ENCODE results near the gene SFXN1. TPM values are rescaled to one million over a fixed set of nuclear protein-coding genes. Genes with fewer than 3 reads are reported as not detected.
"Not testable (repeated sequence)": the region's sequence is repeated elsewhere in the genome, so short reads cannot be mapped to it uniquely, and the experiment has no call there.

Gene SFXN1
- total RNA-seq, 2 donors from 2014 or later = 59.4 to 88.3 TPM

DNA sequence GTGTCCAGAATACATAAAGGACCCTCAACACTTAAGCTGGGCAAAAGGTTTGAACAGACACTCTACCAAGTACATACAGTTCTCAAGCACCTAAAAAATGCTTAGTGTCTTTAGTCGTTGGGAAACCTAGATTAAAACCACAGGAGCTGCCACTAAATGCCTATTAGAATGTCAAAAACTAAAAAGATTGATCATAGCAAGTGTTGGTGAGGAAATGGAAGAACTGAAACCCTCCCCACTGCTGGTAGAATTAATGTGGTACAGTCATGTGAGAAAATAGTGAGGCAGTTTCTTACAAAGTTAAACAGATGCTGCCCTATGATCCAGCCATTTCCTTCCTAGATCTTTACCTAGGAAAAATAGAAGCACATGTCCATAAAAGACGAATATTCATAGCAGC lies 40.6 kb downstream of the SFXN1 start:
- H3K4me3 Mint-ChIP-seq = no peak overlapping the region
- H3K9me3 ChIP-seq (ENCODE audit: control insufficient read depth, low read length, poor library complexity, severe bottlenecking) = peaks cover 6% of the 10 kb centered on the region
- no peak for ATAC-seq
- H3K27ac Mint-ChIP-seq = no peak overlapping the region
- H3K4me1 Mint-ChIP-seq = peaks cover 39% of the 10 kb centered on the region
- H3K36me3 Mint-ChIP-seq (ENCODE audit: low read depth) = peaks cover 11% of the 10 kb centered on the region
- DNase-seq = no peak
- no peaks in the 10 kb centered on the region for H3K27me3 Mint-ChIP-seq

DNA sequence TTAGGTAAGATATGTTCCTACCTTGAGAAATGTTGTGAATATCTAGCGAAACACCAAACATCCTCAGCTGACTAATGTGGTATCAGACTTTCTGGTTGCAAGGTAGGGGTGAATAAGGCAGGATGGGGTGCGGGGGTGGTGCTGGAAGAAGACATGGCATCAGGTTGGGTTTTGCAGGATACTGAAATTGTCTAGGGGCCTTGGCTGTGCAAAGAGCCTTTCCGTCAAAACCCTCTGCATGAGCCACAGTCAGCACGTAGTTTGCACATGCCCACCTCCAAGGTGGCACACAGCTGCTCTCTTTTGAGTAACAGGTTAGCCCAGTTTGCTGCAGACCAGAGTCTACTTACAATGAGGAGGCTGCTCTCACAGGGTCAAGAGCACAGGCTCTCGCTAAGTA lies 42.0 kb downstream of the SFXN1 start:
- Mint-ChIP-seq H3K27me3 (no peaks in the 10 kb centered on the region), H3K27ac (peak overlapping the region; percentile 88), H3K36me3 (ENCODE audit: low read depth) (peaks cover 15% of the 10 kb centered on the region), H3K4me3 (no peak overlapping the region), H3K4me1 (peaks cover 46% of the 10 kb centered on the region)
- ATAC-seq (peak; percentile 15), DNase-seq (no peak)
- peaks cover 6% of the 10 kb centered on the region for H3K9me3 ChIP-seq (ENCODE audit: control insufficient read depth, low read length, poor library complexity, severe bottlenecking)

DNA sequence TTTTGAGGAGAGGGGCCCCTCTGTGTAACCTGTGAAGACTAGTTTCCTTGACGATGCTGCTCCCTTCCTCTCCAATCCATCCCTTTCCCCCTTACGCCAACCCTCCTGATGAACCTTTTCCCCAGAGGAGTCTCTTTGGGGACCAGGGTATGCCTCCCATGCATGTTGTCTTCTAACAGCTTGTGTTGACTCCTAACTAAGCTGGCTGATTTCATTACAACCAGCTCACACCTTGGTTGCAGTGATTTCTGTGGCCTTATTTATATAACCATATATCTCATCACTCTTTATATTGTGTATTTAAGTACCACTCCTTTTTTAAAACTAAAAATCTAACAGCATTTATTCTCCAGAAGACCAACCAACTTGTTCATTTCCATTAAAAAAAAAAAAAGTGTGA lies 42.5 kb downstream of the SFXN1 start:
- ATAC-seq = no peak

DNA sequence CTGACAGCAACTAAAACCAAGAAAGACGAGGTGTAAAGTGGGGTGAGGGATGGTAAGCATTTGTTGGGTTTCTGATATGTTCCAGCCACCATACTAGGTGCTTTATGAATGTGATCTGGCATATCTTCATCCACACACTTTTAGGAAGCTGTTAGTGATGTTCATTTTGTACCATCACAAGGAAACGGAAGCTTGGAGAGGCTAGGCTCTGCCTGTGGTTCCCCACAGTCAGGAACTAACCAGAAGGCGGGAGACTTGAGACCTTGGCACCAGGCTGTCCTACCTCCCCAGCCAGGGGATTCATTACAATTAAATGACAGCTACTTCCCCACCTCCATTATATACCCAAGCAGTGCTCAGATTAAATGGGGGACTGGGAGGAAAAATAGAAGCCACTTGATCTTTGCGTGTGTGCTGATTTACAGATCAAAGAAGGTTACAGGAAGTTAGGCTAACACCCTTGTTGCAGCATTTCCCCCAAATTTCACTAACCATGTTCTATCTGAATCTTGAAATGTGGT lies 43.0 kb downstream of the SFXN1 start:
- Mint-ChIP-seq H3K27ac (peak overlapping the region; percentile 88), H3K4me3 (peak overlapping the region; percentile 82), H3K27me3 (no peaks in the 10 kb centered on the region), H3K4me1 (peaks cover 46% of the 10 kb centered on the region), H3K36me3 (ENCODE audit: low read depth) (peaks cover 15% of the 10 kb centered on the region)
- DNase-seq (no peak), ATAC-seq (peak; percentile 77)
- peaks cover 6% of the 10 kb centered on the region for H3K9me3 ChIP-seq (ENCODE audit: control insufficient read depth, low read length, poor library complexity, severe bottlenecking)

More for the DNA sequence above, 42.5 kb downstream of the SFXN1 start:
- H3K27me3 Mint-ChIP-seq = no peaks in the 10 kb centered on the region
- H3K9me3 ChIP-seq (ENCODE audit: control insufficient read depth, low read length, poor library complexity, severe bottlenecking) = peaks cover 6% of the 10 kb centered on the region
- H3K4me1 Mint-ChIP-seq = peaks cover 46% of the 10 kb centered on the region
- H3K27ac Mint-ChIP-seq = peak overlapping the region; percentile 88
- no peak for DNase-seq
- H3K4me3 Mint-ChIP-seq = peak overlapping the region; percentile 82
- H3K36me3 Mint-ChIP-seq (ENCODE audit: low read depth) = peaks cover 15% of the 10 kb centered on the region

DNA sequence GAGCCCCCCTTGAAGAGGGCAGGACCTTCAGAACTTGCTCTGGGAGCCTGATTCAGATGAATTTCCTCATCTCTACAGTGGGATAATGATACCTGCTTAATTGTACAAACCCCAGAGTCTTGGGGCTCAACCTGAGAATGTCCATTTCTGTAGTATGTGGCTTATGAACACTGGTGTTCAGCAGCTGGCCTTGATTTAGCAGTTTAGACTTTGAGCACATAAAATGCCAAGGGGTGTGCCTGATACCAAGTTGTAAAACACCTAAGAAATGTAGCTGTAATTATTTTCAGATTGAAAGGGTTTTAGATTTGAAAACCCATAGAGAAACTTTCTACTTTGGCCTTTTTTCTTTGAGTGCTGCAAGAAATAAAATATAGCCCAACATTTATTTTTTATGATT lies 44.9 kb downstream of the SFXN1 start:
- ATAC-seq = no peak
- peak overlapping the region; percentile 52 for H3K4me3 Mint-ChIP-seq
- H3K36me3 Mint-ChIP-seq (ENCODE audit: low read depth) = peaks cover 15% of the 10 kb centered on the region
- H3K4me1 Mint-ChIP-seq = peaks cover 34% of the 10 kb centered on the region
- no peaks in the 10 kb centered on the region for H3K27me3 Mint-ChIP-seq
- H3K27ac Mint-ChIP-seq = peak overlapping the region; percentile 67
- DNase-seq = no peak
- H3K9me3 ChIP-seq (ENCODE audit: control insufficient read depth, low read length, poor library complexity, severe bottlenecking) = peaks cover 6% of the 10 kb centered on the region

DNA sequence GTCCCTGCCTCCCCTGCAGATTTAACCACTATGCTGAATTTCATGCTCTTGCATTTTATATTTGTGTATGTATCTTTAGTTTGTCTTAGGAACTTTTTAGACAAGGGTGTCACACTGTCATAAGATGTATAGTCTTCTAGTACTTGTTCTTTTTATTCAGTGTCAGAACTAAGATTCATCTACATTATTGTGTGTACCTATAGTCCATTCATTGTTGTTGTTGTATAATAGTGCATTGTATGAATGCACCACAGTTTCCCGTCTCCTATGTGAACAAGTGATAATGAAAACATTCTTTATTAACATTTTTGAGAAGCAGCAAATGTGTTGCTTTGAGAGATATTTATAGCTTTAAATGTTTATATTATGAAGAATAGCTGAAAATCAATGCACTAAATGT lies 45.9 kb downstream of the SFXN1 start:
- H3K27me3 Mint-ChIP-seq = no peaks in the 10 kb centered on the region
- no peak for ATAC-seq
- H3K4me1 Mint-ChIP-seq = peaks cover 33% of the 10 kb centered on the region
- peak overlapping the region; percentile 28 for H3K4me3 Mint-ChIP-seq
- H3K36me3 Mint-ChIP-seq (ENCODE audit: low read depth) = peaks cover 13% of the 10 kb centered on the region
- no peak for DNase-seq
- H3K27ac Mint-ChIP-seq = peak overlapping the region; percentile 92
- peaks cover under 1% of the 10 kb centered on the region for H3K9me3 ChIP-seq (ENCODE audit: control insufficient read depth, low read length, poor library complexity, severe bottlenecking)

DNA sequence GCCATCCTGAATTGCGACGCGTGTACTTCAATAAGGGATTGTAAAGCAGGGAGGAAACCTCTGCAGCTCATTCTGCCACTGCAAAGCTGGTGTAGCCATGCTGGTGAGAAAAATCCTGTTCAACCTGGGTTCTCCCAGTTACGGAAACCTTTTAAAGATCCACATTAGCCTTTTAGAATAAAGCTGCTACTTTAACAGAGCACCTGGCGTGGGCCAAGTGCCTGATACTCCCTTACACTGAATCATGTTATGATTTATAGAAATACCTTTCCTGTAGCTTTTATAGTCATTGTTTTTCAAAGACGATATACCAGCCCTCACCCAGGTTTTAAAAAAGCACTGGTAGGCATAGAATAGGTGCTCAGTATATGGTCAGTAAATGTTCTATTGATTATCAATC lies 48.3 kb downstream of the SFXN1 start:
- ATAC-seq = no peak
- Mint-ChIP-seq H3K4me3 (no peak overlapping the region), H3K36me3 (ENCODE audit: low read depth) (peaks cover 9% of the 10 kb centered on the region), H3K27me3 (no peaks in the 10 kb centered on the region), H3K4me1 (peaks cover 13% of the 10 kb centered on the region), H3K27ac (peak overlapping the region; percentile 24)
- no peaks in the 10 kb centered on the region for H3K9me3 ChIP-seq (ENCODE audit: control insufficient read depth, low read length, poor library complexity, severe bottlenecking)
- no peak for DNase-seq

DNA sequence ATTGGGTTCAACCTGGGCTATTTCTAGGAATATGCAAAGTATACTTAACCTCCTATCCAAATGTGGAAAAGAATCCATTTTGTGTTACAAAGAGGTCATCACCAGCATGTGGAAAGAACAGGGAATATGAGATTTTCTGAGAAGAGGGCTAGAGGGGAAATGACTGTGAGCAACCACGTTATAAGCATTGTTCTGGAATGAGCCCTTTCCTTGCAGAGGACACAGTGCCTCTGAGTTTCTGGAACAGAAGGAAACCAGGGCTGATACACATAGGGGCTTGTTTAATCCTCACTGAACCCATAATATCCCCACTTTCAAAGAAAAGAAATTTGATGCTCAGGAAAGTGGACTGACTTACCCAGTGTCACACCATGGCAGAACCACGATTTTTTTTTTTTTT lies 53.0 kb downstream of the SFXN1 start:
- H3K36me3 Mint-ChIP-seq (ENCODE audit: low read depth) = peaks cover 2% of the 10 kb centered on the region
- no peaks in the 10 kb centered on the region for H3K9me3 ChIP-seq (ENCODE audit: control insufficient read depth, low read length, poor library complexity, severe bottlenecking)
- ATAC-seq = no peak
- DNase-seq = no peak
- H3K4me1 Mint-ChIP-seq = peaks cover 12% of the 10 kb centered on the region
- H3K4me3 Mint-ChIP-seq = no peak overlapping the region
- H3K27me3 Mint-ChIP-seq = no peaks in the 10 kb centered on the region
- H3K27ac Mint-ChIP-seq = no peak overlapping the region

DNA sequence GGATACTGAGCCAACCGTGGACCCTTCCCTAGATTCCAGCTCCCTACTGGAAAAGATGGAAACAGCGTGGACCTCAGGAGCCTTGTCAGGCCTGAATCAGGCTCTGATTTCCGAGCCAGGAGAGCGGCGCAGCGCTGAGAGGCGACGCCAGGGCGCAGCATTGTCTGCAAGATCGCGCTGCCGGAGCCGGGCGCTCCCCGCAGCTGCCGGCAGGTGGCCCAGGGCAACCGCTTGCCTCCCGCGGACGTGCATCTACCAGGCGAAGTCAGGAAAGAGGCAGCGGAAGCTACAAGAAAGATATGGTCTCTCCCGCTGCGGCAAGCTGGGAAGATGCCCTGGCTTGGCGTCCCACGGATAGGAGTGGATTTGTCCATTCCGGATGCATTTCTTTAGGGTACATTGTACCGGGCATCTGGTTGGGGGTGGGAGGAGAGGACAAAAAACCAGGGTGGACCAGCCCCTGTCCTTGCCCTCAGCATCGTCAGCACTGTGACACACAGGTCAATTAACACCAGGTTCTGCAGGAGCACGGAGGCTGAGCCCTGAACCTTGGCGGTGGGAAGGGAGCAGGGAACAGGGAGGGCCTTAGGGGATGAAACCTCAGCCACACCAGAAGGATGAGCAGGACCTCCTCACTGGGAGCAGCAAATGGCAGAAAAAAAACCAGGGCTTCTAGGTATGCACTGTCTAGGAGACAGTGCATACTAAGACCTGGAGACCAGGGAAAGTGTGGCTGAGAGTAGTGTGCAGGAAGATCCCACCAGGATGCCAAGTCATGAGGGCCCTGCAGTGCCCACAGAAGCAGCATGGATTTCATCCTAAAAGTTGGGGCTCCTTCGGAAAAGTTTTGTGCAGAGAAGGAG lies 55.9 kb downstream of the SFXN1 start:
- ATAC-seq = peak; percentile 100
- no peaks in the 10 kb centered on the region for H3K36me3 Mint-ChIP-seq (ENCODE audit: low read depth)
- peak overlapping the region; percentile 79 for H3K4me3 Mint-ChIP-seq
- H3K27me3 Mint-ChIP-seq = peaks cover 6% of the 10 kb centered on the region
- H3K9me3 ChIP-seq (ENCODE audit: control insufficient read depth, low read length, poor library complexity, severe bottlenecking) = no peaks in the 10 kb centered on the region
- peaks cover 12% of the 10 kb centered on the region for H3K4me1 Mint-ChIP-seq
- H3K27ac Mint-ChIP-seq = peak overlapping the region; percentile 37
- DNase-seq = peak; percentile 72 to 80 (median 73)

DNA sequence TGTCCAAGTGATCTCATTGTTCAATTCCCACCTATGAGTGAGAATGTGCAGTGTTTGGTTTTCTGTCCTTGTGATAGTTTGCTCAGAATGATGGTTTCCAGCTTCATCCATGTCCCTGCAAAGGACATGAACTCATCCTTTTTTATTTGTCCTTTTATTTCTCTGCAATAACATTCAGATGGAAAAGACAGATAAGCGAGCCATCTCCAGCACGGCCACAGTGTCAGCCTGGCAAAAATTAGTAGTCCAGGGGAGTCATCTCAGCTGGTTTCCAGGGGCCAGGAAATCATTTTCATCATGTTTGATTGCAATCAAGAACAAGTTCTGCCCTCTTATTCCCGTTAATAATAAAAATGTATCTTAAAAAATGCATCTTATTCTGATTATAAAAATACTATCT lies 57.0 kb downstream of the SFXN1 start:
- H3K9me3 ChIP-seq (ENCODE audit: control insufficient read depth, low read length, poor library complexity, severe bottlenecking); H3K27me3 Mint-ChIP-seq; H3K36me3 Mint-ChIP-seq (ENCODE audit: low read depth); H3K4me3 Mint-ChIP-seq; DNase-seq; ATAC-seq: not testable (repeated sequence)
- H3K27ac Mint-ChIP-seq = peak overlapping the region; percentile 47
- H3K4me1 Mint-ChIP-seq = peaks cover 12% of the 10 kb centered on the region

DNA sequence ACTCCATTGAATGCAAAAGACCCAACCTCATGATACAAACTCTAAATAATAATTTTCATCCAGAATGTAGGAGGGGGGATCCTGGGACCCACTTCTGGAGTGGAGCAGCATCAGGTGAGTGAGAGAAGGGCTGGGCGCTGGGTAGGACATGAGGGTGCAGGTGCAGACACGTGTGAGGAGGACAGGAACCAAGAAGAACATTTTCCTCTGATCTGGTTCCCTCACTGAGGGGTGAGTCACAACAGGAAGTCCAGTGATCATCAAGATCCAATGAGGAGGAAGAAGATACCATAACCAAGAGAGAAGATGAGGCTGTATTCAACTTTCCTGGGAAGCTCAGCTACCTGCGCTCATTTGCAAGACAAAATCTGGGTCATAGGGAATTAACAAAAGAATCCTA lies 57.4 kb downstream of the SFXN1 start:
- H3K4me3 Mint-ChIP-seq = no peak overlapping the region
- peaks cover 6% of the 10 kb centered on the region for H3K27me3 Mint-ChIP-seq
- H3K4me1 Mint-ChIP-seq = peaks cover 12% of the 10 kb centered on the region
- H3K27ac Mint-ChIP-seq = peak overlapping the region; percentile 47
- no peak for DNase-seq
- H3K36me3 Mint-ChIP-seq (ENCODE audit: low read depth) = no peaks in the 10 kb centered on the region
- ATAC-seq = no peak
- H3K9me3 ChIP-seq (ENCODE audit: control insufficient read depth, low read length, poor library complexity, severe bottlenecking) = no peaks in the 10 kb centered on the region

DNA sequence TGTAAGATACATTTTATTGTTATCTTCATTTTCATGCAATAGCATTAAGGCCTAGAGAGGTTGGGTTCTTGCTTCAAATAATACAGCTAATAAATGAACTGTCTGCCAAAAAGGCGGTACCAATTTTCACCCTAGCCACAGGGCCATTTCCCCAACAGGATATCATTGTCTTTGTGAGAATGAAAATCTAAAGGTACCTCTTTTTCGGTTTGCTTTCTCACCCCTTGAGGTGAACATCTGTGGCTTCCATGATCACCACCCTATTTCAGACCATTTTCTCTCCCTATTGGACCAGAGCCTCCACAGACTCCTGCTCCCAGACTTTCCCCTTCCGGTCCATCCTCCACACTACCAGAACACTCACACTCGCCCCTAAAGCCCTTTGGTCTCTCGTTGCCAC lies 60.2 kb downstream of the SFXN1 start:
- Mint-ChIP-seq H3K27ac (no peak overlapping the region), H3K36me3 (ENCODE audit: low read depth) (no peaks in the 10 kb centered on the region), H3K27me3 (peaks cover 6% of the 10 kb centered on the region), H3K4me3 (no peak overlapping the region), H3K4me1 (peaks cover 12% of the 10 kb centered on the region)
- DNase-seq = no peak
- H3K9me3 ChIP-seq (ENCODE audit: control insufficient read depth, low read length, poor library complexity, severe bottlenecking) = no peaks in the 10 kb centered on the region
- ATAC-seq = no peak

DNA sequence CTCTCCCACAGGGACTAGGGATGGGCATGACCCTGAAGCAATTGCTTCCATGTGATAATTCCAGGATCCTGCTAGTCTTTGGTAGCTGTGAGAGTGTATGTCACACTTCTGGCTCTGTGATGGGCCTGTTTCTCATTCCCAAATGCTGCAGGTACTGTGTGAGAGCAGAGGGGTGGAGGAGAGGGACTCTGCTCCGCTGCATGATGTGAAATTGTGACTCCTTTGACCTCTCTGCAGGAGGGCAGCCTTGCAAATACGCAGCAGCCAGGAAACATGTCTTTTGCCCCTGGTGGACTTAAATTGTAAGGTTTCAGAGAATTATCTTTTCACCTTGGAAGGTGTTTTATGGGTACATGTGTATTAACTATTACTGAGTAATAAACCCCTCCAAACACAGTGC lies 61.6 kb downstream of the SFXN1 start:
- no peaks in the 10 kb centered on the region for H3K36me3 Mint-ChIP-seq (ENCODE audit: low read depth)
- H3K9me3 ChIP-seq (ENCODE audit: control insufficient read depth, low read length, poor library complexity, severe bottlenecking) = no peaks in the 10 kb centered on the region
- H3K4me1 Mint-ChIP-seq = peaks cover 6% of the 10 kb centered on the region
- H3K4me3 Mint-ChIP-seq = no peak overlapping the region
- peaks cover 6% of the 10 kb centered on the region for H3K27me3 Mint-ChIP-seq
- ATAC-seq (no peak), DNase-seq (no peak)
- no peak overlapping the region for H3K27ac Mint-ChIP-seq

DNA sequence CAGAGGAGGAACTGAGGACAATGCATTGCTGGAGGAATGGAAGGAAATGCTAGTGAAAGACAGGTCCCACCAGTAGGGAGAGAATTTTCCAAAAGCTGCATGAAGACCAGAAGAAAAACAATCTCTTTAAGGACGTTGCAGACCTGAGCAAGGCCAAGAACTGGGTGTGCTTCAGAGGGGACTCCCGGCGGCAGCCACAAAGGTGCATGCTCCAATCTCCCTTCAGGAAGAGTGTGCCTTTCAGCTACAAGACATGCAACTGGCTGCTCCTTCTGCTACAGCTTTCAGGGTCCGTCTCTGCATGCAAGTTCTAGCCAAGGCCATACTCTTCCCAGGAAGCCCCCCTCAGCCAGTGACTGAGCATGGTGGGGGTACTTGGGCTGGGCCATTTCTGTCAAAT lies 62.9 kb downstream of the SFXN1 start:
- no peaks in the 10 kb centered on the region for H3K4me1 Mint-ChIP-seq
- H3K4me3 Mint-ChIP-seq = no peak overlapping the region
- ATAC-seq = no peak
- H3K9me3 ChIP-seq (ENCODE audit: control insufficient read depth, low read length, poor library complexity, severe bottlenecking) = no peaks in the 10 kb centered on the region
- H3K27ac Mint-ChIP-seq = no peak overlapping the region
- no peaks in the 10 kb centered on the region for H3K36me3 Mint-ChIP-seq (ENCODE audit: low read depth)
- DNase-seq = no peak
- H3K27me3 Mint-ChIP-seq = peaks cover 17% of the 10 kb centered on the region
